GM18502 (cell line): ENCODE results near the gene ATXN1.
"Not testable (repeated sequence)": the region's sequence is repeated elsewhere in the genome, so short reads cannot be mapped to it uniquely, and the experiment has no call there.

ENCODE experiments used
- ATAC-seq: cut with Tn5 transposase; IDR thresholded peaks from one replicate; pipeline ENCODE4 v1.9.1; 2021; ENCODE audit warnings: mild to moderate bottlenecking; ENCODE audit not compliant: unreplicated experiment, poor library complexity

The ATXN1 gene

DNA sequence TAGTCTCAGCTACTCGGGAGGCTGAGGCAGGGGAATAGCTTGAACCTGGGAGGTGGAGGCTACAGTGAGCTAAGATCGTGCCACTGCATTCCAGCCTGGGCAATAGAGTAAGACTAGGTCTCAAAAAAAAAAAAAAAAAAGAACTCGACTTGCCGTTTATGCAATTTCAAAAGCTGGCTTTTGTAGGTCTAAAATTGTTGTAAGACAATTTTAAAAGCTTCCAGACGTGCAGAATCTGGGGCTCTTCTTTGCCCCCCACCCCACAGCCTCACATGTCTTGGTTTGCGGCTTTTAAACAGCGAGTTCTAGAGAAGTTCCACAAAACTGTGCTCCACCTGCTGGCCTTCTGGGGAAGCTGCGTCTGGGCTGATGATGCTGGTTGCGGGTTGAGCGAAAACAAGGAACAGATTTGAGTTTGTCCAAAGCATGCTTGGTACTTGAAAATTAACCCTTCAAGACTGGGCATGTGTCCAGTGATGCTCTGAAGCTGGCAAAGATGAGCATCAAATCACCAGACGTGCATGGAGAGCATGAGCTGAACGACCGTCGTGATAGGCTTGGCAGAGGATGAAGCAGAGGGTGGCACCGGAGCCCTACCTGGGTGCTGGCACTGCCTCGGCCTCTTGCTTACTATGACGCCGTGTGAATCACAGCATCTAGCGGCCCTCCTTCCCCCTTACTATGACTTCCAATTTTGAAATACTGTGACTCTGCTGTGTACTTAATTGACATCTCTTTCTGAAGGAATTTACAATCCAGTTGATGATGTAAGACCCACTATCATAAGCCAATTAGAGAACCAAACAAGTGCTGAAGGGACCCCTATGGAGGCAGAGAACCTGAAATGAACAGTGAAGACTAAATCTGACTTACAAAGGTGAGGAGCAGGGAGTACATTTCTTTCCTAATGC is 351.5 kb downstream of the ATXN1 start:
- peak; percentile 36 for ATAC-seq

DNA sequence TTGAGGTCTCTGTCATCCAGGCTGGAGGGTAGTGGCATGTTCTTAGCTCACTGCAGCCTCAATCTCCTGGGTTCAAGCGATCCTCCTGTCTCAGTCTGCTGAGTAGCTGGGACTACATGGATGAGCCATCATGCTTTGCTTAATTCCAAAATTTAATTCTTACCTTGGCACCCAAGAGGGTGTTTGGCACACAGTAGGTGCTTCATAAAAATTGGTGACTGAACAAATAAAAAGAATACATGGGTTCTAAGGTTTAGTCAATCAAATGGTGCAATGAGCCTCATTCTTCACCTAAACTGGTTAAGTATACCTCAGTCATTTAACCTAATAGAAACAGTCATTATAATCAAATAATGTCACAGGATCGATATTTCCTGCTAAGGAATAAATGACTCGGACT is 352.5 kb downstream of the ATXN1 start:
- ATAC-seq, result no peak

DNA sequence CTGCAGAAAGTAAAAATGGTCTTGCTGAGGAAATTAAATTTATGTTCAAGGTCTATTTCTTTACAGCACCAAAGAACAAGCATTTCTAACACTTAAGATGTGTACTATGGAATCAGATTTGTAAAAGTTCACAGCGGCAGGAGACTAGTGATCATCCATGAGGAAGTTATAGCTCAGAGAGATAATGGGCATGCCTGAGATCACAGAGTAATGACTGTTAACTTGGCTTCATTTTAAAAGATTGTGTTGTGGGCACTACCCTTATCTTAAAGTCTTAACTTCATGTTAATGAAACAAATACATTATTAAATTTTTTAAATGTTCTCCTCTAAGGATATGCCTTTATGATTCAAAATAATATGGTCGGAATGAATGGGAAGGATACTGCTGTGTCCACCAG is 354.3 kb downstream of the ATXN1 start:
- no peak for ATAC-seq

DNA sequence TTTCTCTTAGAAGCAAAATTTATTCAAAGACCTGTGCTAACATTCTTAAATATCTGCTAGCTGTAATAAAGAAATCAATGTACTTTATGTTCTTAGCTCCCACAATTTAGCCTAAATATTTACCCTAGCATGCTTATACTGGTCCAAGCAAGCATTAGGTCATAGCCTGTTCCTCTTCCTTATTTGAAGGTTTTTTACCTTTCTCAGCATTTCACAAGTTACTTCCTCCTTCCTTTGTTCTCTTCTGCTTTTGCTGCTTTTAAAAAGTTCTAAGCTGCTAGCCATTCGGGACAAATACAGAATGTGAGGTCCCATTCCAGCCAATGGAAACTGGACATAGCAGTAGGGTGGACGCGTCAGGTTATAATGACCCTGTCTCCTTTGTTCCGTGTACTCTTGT is 354.7 kb downstream of the ATXN1 start:
- ATAC-seq, result not testable (repeated sequence)

DNA sequence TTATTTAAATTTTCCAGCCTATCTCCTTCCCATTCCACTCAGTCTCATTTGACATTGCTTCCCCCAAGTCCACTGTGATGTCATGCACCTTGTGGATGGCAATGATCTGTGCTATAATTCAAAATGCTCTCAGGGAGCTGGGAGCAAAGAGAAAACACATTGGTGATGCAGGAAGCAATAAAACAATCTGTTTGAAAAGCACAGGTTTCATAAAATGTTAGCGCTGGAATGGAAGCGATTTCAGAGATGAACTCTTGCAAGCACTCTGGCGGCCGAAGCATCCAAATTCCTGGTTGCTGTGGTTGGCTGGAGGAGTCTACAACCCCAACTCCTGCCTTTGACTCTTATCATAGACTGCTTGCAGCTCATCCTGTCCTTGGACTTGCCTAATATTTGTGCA is 355.9 kb downstream of the ATXN1 start:
- ATAC-seq, result no peak

DNA sequence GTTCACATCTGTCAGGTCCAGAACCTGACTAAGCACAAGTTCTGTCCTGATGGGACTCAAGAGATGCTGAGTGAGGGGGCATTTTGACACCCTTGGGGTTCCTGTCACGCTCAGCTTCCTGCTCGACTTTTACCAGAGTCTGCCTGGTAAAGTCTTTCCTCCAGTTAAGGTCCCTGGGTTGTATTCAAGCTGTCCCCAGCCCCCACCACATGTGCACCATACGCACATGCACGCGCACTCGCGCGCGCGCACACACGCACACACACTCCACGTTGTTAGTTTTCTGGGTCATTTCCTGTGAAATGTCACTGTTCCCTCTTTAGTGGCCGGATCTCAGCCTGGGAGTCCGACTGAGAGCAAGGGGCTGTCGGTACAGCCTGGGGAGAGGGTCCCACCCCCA is 356.8 kb downstream of the ATXN1 start:
- ATAC-seq, result no peak

DNA sequence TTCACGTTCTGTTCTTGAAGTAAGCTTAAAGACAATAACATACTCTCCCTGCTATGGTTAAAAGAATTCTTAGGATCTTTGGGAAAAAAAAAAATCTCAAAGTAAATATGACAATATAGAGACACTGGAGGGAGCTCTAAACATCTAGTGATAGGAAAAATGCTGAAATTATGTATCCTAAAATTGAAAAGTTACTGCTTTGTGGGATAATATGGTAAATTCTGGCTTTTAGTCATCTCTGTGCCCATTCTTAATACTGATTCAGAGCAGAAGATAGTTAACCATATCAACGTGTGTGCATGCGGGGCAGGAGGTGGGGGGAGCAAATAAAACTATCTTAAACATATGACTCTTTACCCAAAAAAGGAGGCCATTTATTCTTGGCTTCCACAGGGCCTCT is 357.4 kb downstream of the ATXN1 start:
- ATAC-seq, result no peak

DNA sequence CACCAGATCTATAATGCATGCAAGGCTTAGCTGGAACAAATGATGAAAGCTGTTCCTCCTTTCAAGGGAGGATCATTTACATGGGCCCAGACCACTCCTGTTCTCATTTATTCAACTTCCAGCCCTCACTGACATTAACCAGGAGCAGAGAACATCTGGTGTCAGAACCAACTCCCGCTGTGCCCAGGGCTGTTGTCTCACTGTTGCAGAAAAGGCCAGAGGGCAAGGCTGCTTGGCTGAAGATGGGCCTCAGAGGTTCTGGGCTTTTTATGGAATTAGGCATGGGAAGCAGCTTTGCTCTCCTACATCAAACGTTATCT is 358.7 kb downstream of the ATXN1 start:
- ATAC-seq, result no peak

DNA sequence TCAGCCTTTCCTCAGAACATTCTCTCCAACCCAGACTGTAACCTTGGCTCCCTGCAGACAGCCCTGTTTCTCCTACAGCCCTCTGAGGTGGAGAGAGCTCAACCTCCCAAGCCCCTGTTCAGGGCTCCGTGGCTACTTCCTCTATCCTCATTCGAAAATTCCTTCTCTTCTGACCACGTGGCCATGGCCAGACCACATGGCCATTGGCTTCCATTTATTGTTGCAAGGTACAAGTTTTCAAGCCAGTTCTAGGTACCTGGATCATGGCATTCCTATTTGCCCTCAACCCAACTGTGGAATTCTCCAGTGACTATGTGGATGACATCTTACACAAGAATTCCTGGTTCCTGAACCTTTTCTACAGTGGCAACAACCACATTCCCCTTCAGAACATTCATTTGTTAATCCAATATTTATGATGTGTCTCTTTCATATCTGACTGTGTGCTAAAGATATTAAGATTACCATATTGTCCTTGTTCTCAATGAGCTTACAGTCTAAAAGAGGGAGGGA is 361.0 kb downstream of the ATXN1 start:
- ATAC-seq, result no peak

DNA sequence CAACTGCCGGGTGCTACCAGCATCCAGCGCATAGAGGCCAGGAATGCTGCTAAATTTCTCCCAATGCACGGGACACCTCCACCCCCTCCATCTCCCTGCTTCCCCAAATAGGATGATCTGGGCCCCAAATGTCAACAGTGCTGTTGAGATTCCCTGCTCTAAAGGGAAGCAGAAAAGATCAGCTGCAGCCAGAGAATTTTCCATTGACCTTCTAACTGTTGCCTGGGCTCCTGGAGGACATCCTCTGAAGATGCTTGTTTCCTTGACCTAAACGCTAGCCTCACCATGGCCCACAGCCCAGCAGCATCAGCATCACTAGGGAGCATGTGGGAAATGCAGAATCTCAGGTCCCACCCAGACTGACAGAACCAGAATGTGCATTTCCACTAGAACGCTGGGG is 361.6 kb downstream of the ATXN1 start:
- ATAC-seq, result no peak

DNA sequence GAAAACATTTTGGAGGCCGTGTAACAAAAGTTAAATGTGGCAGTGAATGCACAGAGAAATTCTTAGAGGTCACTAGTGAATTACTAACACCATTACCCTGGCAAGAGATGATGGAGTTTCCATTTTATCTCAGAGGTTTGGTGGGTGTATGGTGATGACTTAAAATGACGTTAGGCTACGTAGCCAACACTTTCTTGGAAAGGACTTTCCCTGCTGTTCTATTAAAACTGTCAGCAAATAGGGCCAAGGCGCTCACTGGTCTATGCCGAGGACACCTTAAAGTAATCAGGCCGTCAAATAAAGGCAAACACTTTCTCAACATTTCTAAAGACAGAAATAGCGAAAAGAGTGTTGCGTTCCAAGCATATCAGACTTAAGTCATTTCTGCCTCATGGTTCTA is 362.1 kb downstream of the ATXN1 start:
- no peak for ATAC-seq

DNA sequence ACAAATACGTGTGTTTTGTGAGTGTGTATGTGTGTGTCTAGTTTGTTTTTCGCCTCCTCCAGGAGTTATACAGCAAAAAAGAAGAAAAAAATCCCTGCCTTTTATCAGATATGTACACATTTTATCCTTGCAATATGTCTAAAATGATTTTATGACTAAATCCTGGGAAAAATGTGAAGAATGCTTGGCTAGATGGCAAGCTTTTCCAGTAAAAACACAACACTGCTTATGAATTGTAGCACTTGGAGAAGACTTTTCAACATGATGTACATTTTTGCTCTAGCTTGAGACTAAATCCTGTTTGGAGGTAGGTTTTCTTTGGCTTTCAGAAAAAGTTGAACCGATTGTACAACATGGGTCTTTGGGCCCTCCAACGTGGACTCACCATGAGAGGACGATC is 362.7 kb downstream of the ATXN1 start:
- no peak for ATAC-seq

DNA sequence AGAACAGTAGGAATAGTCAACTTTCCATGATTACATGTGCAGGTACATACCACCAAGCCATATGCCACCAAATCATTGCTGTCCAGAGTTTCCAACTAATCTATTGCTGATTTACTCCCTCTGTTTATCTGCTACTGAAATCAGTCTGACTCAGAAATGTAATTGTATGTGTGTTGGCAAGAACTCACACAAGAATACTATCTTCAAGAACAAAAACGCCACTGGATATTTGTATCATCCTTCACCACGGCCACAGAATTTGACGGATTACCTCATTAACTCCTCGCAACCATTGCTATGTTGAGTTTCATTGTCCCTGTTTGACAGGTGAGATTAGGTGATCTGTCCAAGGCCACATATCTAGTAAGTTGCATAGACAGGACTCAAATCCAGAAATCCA is 363.6 kb downstream of the ATXN1 start:
- ATAC-seq, result no peak

DNA sequence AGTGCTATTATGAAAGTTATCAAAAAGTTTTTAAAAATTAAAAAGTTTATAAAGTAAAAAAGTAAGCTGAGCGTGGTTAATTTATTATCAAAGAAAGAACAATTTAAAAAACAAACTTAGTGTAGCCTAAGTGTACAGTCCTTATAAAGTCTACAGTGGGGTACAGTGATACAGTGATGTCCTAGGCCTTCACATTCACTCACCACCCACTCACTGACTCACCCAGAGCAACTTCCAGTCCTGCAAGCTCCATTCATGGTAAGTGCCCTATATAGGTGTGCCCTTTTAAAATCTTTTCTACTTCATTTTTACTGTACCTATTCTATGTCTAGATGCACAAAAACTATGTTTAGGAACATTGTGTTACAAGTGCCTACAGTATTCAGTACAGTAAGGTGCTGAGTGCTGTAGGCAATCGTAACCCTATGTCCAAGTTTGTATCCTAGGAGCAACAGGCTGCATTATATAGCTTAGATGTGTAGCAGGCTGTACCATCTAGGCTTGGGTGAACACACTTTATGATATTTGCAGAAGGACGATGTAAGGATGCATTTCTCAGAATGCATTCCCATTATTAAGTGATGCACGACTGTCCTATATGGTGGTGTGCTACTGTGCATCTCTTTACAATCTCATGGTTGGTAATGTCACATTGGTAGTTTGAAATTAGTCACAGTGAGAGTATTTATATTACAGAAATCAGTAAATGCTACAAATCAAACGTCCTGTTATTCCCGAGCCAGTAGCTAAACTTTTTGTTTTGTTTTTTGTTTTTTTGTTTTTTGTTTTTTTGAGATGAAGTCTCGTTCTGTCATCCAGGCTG is 364.6 kb downstream of the ATXN1 start:
- no peak for ATAC-seq

DNA sequence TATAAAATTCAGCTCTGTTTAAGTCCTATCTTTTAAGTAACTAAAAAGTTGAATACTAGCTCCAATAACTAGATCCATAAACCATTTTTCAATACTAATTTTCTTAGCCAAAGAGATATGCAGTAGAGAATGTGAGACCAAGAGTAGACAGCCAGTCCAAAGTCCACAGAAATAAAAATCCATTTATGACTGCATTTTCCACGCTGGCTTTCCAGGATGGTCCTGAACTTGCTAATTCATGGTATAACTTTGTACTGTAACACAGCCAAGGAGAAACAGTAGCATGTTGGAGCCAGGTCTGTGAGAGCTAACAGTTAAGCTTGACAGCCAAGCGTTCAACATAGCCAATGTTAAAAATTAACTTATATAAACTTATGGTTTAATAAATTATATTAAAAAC is 366.6 kb downstream of the ATXN1 start:
- ATAC-seq, result no peak

DNA sequence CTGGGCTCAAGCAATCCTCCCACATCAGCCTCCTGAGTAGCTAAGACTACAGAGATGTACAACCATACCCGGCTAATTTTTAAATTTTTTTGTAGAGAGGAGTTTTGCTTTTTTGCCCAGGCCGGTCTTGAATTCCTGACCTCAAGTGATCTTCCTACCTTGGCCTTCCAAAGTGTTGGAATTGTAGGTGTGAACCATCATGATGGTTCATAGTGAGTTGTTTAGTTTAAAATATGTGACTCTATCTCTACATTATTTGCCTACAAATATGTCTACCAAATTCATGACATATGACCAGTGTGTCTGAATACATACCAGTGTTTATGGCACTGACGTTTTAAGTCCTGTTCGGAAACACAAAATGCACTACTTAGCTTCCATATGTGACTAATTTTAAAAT is 367.9 kb downstream of the ATXN1 start:
- ATAC-seq, result no peak

DNA sequence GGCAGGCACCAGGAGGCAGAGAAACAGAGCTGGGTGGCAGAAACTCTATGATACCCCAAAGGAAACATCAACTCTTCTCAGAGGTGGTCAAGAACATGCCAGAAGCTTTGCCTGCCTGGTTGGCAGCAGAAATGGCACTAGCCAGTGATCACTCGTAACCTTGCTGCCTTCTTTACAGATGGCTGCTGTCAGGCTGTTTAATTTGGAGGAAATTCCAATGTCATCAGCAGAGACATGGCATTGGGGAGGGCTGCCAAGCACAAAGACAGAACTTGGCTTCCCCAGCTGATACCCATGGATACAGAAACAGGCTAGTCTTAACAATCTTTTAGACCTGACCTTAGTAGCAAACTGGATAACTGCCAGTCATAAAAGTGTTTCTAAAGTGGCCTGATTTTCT is 369.2 kb downstream of the ATXN1 start:
- ATAC-seq, result no peak

DNA sequence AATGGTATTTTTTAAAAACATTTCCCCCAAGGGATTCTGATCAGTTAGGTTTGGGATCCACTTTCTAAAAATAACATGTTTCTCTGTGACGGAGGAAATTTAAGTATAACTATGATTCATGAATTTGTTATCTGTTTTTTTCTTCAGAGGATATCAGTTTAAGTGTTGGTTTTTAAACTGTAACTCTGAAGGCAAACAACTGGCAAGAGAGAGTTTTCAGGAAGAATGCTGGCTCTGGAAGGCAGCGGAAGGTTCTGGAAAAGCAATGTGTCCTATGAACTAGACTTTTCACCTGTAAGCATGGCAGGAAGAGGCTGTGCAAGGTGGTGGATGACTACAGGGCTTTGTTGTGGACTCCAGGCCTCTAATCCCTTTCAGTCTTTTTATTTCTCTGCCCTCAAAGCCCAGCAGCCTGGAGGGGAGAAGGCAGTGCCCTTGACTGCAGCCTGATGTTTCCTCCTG is 369.8 kb downstream of the ATXN1 start:
- no peak for ATAC-seq

DNA sequence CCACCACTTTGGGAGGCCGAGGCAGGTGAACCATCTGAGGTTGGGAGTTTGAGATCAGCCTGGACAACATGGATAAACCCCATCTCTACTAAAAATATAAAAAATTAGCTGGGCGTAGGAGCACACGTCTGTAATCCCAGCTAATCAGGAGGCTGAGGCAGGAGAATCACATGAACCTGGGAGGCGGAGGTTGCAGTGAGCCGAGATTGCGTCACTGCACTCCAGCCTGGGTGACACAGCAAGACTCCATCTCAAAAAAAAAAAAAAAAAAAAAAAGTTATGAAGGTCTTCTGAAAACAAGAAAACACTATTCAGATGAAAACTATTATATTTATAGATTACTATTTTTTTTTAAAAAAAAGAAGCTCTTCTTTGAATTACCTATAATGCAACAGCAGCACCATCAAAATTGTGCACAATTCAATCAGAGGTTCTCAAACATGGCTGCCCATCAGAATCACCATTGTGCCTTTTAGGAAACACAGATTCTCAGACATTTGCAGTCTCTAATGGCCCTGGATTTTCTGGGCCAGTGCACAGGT is 370.3 kb downstream of the ATXN1 start:
- ATAC-seq, result not testable (repeated sequence)

DNA sequence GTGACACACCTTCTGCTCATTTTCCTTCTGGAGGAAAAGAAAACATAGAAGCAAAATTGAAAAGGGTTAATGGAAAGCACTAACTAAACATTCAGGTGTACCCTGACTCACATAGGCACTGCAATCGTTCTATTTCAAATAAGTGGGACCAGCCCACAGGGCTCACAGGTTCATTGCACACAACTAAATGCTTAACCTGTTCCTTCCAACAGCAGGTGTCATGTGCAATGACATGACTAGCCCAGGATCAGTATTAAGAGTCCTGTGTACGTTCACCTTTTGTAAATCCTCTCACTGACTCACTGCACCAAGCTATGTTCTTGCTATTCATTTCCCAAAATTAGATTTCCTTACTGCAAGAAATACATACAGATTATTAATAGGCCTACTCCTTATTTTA is 371.6 kb downstream of the ATXN1 start:
- ATAC-seq, result no peak

DNA sequence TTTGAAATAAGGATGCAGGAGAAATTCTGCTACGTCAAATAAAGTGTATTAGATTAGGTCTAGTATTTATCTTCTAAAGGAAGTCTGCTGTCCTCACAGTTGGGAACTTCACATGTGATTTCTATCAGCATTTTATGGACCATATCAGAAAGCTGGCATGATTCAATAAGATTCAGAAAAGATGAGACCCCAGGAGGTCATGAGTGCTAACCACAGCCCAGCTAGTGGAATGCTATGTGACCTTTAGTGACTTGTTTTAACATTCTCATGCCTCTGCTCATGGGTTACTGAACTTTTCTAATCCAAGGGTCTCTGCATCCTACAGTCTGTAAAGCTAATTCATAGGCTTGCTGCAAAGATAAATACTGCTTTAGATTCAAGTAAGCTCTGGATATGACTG is 372.8 kb downstream of the ATXN1 start:
- ATAC-seq, result no peak
